Liver (tissue), 9 donors: ENCODE measurements around the gene PIAS4. TPM values are rescaled to one million over a fixed set of nuclear protein-coding genes. Genes with fewer than 3 reads are reported as not detected.

ENCODE experiments used
- DNase-seq: peaks from one replicate; pipeline ENCODE4 v3.0.0-alpha.2; 2017; ENCODE audit warnings: low spot score
- H3K27ac ChIP-seq, 2 donors: one replicate each; pipeline ENCODE4 v1.7.0; 2013; ENCODE audit warnings: inconsistent platforms in 2 of 2, low read length in 2 of 2, control low read depth in 1 of 2, low read depth in 1 of 2, mild to moderate bottlenecking in 1 of 2
- H3K27me3 ChIP-seq, 4 donors: one replicate each; pipeline versions ENCODE4 v1.6.1 to v1.7.0; 2013; ENCODE audit warnings: low read length in 3 of 4, inconsistent platforms in 1 of 4, mild to moderate bottlenecking in 1 of 4, moderate library complexity in 1 of 4; ENCODE audit not compliant: control insufficient read depth in 4 of 4, insufficient read depth in 4 of 4
- H3K36me3 ChIP-seq, 4 donors: one replicate each; pipeline versions ENCODE4 v1.6.1 to v1.7.0; 2013; ENCODE audit warnings: low read length in 3 of 4, mild to moderate bottlenecking in 3 of 4, low read depth in 1 of 4, moderate library complexity in 1 of 4; ENCODE audit not compliant: control insufficient read depth in 4 of 4, insufficient read depth in 3 of 4
- H3K4me1 ChIP-seq, 4 donors: one replicate each; pipeline versions ENCODE4 v1.6.1 to v1.7.0; 2013; ENCODE audit warnings: low read length in 3 of 4, mild to moderate bottlenecking in 3 of 4, moderate library complexity in 1 of 4; ENCODE audit not compliant: control insufficient read depth in 4 of 4, insufficient read depth in 4 of 4
- H3K4me3 ChIP-seq, 3 donors: one replicate each; pipeline versions ENCODE4 v1.6.1 to v1.7.0; 2013; ENCODE audit warnings: low read length in 3 of 3, control low read depth in 1 of 3, low read depth in 1 of 3, mild to moderate bottlenecking in 1 of 3
- H3K9ac ChIP-seq, 2 donors: one replicate each; pipeline ENCODE4 v1.7.0; 2013; ENCODE audit warnings: low read length in 2 of 2, mild to moderate bottlenecking in 2 of 2, moderate library complexity in 2 of 2, control low read depth in 1 of 2, low read depth in 1 of 2
- H3K9me3 ChIP-seq, 4 donors: one replicate each; pipeline versions ENCODE4 v1.6.1 to v1.7.0; 2013; ENCODE audit warnings: low read length in 3 of 4; ENCODE audit not compliant: control insufficient read depth in 4 of 4
- CTCF ChIP-seq: fragments of 150-350 bp; IDR thresholded peaks from 2 replicates; pipeline ENCODE4 v1.5.1; 2017; ENCODE audit warnings: improper control_type of control experiment, low read depth, low read length; ENCODE audit not compliant: missing input control
- EGR1 ChIP-seq, 2 donors: IDR thresholded peaks; 2 replicates each; pipeline ENCODE4 v1.6.1; 2016 to 2018; ENCODE audit warnings: antibody characterized with exemption in 2 of 2, low read depth in 2 of 2
- FOXA1 ChIP-seq: IDR thresholded peaks from 2 replicates; pipeline ENCODE4 v1.6.1; 2016; ENCODE audit warnings: antibody characterized with exemption
- FOXA2 ChIP-seq: IDR thresholded peaks from 2 replicates; pipeline ENCODE4 v1.6.1; 2016; ENCODE audit warnings: antibody characterized with exemption
- GABPA ChIP-seq, 2 donors: IDR thresholded peaks in 1 of 2; conservative IDR thresholded peaks in 1 of 2; 2 replicates each; pipeline ENCODE4 v1.6.1; 2016; ENCODE audit warnings: antibody characterized with exemption in 2 of 2, mild to moderate bottlenecking in 1 of 2, moderate library complexity in 1 of 2
- HNF4A ChIP-seq, 2 donors: conservative IDR thresholded peaks; 2 replicates each; pipeline ENCODE4 v1.6.1; 2016; ENCODE audit warnings: antibody characterized with exemption in 2 of 2, mild to moderate bottlenecking in 2 of 2
- JUND ChIP-seq, 2 donors: IDR thresholded peaks; 2 replicates each; pipeline ENCODE4 v1.6.1; 2016; ENCODE audit warnings: antibody characterized with exemption in 2 of 2
- NR2F2 ChIP-seq: IDR thresholded peaks from 2 replicates; pipeline ENCODE4 v1.6.1; 2016; ENCODE audit warnings: antibody characterized with exemption
- RAD21 ChIP-seq, 2 donors: IDR thresholded peaks; 2 replicates each; pipeline ENCODE4 v1.6.1; 2016; ENCODE audit warnings: antibody characterized with exemption in 2 of 2, mild to moderate bottlenecking in 2 of 2
- RXRA ChIP-seq, 2 donors: IDR thresholded peaks; 2 replicates each; pipeline ENCODE4 v1.6.1; 2017 to 2018; ENCODE audit warnings: antibody characterized with exemption in 2 of 2, mild to moderate bottlenecking in 1 of 2
- TAF1 ChIP-seq: conservative IDR thresholded peaks from 2 replicates; pipeline ENCODE4 v1.6.1; 2016; ENCODE audit warnings: antibody characterized with exemption, mild to moderate bottlenecking
- YY1 ChIP-seq: IDR thresholded peaks from 2 replicates; pipeline ENCODE4 v1.6.1; 2016; ENCODE audit warnings: antibody characterized with exemption, mild to moderate bottlenecking
- ZBTB33 ChIP-seq: IDR thresholded peaks from 2 replicates; pipeline ENCODE4 v1.6.1; 2016; ENCODE audit warnings: antibody characterized with exemption
- WGBS: extraction: QIAGEN DNeasy Blood & Tissue Kit; methylation state at CpG from one replicate; pipeline ENCODE4 v1.1.7; 2013; 5-methylcytosine and 5-hydroxymethylcytosine counted together
- polyA plus RNA-seq, 2 donors: library from polyadenylated mRNA; stranded (reverse) in 1 of 2; unstranded in 1 of 2; fragments of 200-250 nt in 1 of 2; fragments of >200 nt in 1 of 2; fragmentation: Nextera tagmentation in 1 of 2; extraction: Ambion mirVana in 1 of 2; gene quantifications; one replicate each; pipeline versions ENCODE4 v1.2.1 to v1.2.3, GENCODE V29; 2013 to 2015
- total RNA-seq, 2 donors: library from RNA; depleted of rRNA; stranded (reverse); fragments of >200 nt; gene quantifications; one replicate each; pipeline ENCODE4 v1.2.3, GENCODE V29; 2014
- TF ChIP-seq, protein P1 (sequence below): IDR thresholded peaks from 2 replicates; pipeline ENCODE4 v1.6.1; 2016; ENCODE audit warnings: antibody characterized with exemption, mild to moderate bottlenecking
- TF ChIP-seq, protein P2 (sequence below): IDR thresholded peaks from 2 replicates; pipeline ENCODE4 v1.6.1; 2016; ENCODE audit warnings: antibody characterized with exemption
- donor health status: healthy.
- donor health status: healthy.
- donor health status: healthy.
- donor health status: healthy.
- donor health status: healthy.

The PIAS4 gene
- total and polyA plus RNA-seq, 4 donors, result 5.6 to 14.1 (median 10.6) TPM

DNA sequence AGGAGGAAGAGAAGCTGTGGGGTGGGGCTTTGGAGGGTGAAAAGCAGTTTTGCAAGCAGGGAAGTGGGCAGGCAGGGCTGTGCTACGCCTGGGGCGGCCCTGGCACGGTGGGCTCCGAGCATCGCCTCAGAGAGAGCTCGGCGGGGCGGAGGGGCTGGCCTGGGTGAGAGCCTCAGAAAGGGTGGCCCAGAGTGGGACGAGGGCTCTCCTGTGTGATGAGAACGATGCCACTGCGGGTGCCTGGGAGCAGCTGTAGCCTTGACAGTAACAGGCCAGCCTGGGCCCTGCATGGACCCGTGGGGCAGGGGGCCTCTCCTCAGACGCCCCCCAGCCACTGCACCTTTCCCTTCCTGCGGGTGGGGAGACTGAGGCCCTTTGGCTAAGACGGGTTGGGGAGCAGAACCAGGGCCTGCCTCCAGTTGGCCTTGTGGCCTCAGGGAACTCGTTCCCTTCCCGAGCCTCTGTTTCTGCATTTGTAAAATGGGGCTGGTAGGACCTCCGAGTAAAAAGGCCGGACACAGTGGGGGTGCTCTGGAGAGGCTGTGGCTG lies 27.6 kb downstream of the PIAS4 start:
- Histone ChIP-seq H3K4me1 (peaks cover 0 to 4% (median 0%) of the 10 kb centered on the region in 4 donors), H3K27ac (no peak overlapping the region), H3K27me3 (no peaks in the 10 kb centered on the region), H3K36me3 (peaks cover 5 to 44% (median 20%) of the 10 kb centered on the region in 4 donors), H3K9ac (no peak overlapping the region), H3K4me3 (no peak overlapping the region), H3K9me3 (no peaks in the 10 kb centered on the region)
- WGBS, result 94% methylated on average over 19 of the region's 19 CpGs
- no peak for DNase-seq
- TF ChIP-seq ZBTB33 (no peak), FOXA1 (no peak), HNF4A (conservative IDR thresholded peaks at IDR 0.05) (no peak), NR2F2 (no peak), YY1 (no peak), TAF1 (no peak), GABPA (IDR thresholded peaks at IDR 0.05 in 1 of 2, conservative IDR thresholded peaks at IDR 0.05 in 1 of 2) (no peak), RAD21 (IDR thresholded peaks at IDR 0.05) (no peak), FOXA2 (no peak), CTCF (no peak), RXRA (IDR thresholded peaks at IDR 0.05) (no peak)
- TF ChIP-seq, protein P1, sequence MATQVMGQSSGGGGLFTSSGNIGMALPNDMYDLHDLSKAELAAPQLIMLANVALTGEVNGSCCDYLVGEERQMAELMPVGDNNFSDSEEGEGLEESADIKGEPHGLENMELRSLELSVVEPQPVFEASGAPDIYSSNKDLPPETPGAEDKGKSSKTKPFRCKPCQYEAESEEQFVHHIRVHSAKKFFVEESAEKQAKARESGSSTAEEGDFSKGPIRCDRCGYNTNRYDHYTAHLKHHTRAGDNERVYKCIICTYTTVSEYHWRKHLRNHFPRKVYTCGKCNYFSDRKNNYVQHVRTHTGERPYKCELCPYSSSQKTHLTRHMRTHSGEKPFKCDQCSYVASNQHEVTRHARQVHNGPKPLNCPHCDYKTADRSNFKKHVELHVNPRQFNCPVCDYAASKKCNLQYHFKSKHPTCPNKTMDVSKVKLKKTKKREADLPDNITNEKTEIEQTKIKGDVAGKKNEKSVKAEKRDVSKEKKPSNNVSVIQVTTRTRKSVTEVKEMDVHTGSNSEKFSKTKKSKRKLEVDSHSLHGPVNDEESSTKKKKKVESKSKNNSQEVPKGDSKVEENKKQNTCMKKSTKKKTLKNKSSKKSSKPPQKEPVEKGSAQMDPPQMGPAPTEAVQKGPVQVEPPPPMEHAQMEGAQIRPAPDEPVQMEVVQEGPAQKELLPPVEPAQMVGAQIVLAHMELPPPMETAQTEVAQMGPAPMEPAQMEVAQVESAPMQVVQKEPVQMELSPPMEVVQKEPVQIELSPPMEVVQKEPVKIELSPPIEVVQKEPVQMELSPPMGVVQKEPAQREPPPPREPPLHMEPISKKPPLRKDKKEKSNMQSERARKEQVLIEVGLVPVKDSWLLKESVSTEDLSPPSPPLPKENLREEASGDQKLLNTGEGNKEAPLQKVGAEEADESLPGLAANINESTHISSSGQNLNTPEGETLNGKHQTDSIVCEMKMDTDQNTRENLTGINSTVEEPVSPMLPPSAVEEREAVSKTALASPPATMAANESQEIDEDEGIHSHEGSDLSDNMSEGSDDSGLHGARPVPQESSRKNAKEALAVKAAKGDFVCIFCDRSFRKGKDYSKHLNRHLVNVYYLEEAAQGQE, result no peak
- TF ChIP-seq, protein P2, sequence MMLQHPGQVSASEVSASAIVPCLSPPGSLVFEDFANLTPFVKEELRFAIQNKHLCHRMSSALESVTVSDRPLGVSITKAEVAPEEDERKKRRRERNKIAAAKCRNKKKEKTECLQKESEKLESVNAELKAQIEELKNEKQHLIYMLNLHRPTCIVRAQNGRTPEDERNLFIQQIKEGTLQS, result no peak

DNA sequence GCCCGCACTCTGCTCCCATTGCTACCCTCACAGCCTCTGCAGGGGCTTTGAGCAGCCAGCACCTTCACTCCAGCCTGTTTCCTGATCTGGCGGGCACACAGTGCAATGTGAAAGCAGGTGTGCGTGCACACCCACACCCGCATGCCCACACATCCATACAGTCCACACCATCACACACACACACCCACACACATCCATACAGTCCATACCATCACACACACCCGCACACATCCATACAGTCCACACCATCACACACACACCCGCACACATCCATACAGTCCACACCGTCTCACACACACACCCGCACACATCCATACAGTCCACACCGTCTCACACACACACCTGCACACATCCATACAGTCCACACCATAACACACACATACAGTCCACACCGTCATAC lies 28.0 kb downstream of the PIAS4 start:
- H3K27me3 ChIP-seq, result no peaks in the 10 kb centered on the region
- no peak for TF ChIP-seq HNF4A (conservative IDR thresholded peaks at IDR 0.05)
- TF ChIP-seq CTCF, result no peak
- TF ChIP-seq RAD21 (IDR thresholded peaks at IDR 0.05), result no peak
- no peak for TF ChIP-seq YY1
- no peak for TF ChIP-seq ZBTB33
- TF ChIP-seq EGR1 (IDR thresholded peaks at IDR 0.05; ENCODE audit: low read depth in 2 of 2), result no peak
- no peak for TF ChIP-seq NR2F2
- no peak for TF ChIP-seq FOXA2
- TF ChIP-seq JUND (IDR thresholded peaks at IDR 0.05), result no peak
- peaks cover 5 to 44% (median 20%) of the 10 kb centered on the region in 4 donors for H3K36me3 ChIP-seq
- 91% methylated on average over 10 of the region's 10 CpGs for WGBS
- no peak overlapping the region for H3K4me3 ChIP-seq
- no peak for DNase-seq
- no peak overlapping the region for H3K27ac ChIP-seq
- H3K9me3 ChIP-seq, result no peaks in the 10 kb centered on the region
- H3K9ac ChIP-seq, result no peak overlapping the region
- peaks cover 0 to 4% (median 0%) of the 10 kb centered on the region in 4 donors for H3K4me1 ChIP-seq
